Stimulated activated naive CD4-positive, alpha-beta T cell treated with Interleukin-2 at 50 U/mL for 16 hours (primary cell): ENCODE data around the gene DHX57.

Experiments used
- DNase-seq: peaks from one replicate; lab custom pipeline; 2025; lab: John Stamatoyannopoulos, UW

Gene DHX57

DNA sequence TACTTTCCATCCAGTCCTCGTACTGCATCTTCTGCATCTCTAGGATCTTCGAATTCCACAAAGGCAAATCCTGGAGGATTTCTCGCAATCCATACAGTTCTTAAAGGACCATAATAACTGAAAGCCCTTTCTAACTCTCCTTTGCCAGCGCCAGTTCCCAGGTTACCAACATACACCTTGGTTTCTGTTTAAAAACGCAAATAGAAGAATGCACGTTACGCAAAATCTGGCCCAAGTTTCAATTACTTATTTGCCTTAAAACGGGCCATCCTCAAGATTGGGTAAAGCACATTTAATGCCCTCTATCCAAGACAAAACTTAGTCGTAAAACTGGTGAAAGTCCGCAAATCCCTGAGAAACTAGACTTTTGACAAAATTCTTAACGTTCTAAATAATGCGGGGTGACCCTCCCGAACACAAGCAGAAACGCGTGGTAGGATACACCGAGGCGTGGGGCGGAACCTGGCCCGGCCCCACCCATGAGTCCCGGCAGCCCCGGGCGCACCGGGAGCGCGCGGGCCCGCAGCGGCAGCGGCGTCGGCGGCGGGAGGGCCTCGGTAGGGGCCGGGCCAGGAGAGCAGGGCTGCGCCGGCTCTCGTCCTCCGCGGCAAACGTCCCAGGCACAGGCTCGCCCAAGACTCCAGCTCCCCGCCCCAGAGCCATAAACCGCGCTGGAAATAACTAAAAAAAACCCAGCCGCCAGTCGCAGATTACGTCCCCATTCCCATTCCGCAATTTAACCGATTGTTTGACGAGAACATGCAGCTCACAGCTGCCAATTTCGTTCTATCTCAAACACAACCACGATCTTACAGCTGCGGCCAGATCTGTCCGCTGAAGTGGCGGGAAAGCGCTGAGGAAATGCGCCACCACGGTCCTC lies 125.5 kb downstream of the DHX57 start:
- peak; percentile 37 for DNase-seq

DNA sequence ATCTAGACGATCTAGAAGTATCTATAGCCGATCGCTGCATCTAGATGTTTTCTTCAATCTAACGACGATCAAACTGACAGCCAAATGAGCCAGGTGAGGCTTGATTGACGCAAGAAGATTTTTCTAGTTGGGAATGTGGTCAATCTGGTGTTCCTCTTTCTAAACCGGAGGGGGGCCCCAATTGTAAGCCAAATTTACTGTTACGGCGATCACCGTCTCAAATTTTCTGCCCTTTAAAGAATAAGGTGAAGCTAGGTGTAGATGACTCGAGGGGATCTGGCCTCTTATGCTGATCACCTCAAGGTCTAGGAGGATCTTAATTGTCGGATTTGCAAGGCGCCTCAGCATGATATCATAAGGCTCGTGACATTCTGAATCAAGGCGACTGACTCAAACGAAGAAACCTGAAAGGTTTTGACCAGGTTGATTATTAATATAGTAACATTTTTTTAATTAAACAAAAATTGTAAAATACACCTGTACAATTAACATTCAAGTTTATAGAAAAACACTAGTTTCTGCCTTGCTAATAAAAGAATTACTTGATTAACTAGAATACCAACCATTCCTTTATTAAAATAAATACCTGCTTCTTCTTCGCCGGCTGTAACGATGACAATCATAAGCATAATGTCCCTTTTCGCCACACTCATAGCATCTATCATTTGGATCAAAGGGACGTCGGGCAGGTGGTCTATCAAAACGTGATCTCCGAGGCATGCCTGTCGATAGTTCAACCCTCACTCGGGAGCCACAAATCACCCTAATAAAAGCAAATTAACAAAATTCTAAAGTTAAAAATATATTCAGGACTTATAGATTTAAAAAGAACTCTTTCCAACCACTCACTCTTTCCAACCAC lies 126.6 kb downstream of the DHX57 start:
- no peak for DNase-seq

DNA sequence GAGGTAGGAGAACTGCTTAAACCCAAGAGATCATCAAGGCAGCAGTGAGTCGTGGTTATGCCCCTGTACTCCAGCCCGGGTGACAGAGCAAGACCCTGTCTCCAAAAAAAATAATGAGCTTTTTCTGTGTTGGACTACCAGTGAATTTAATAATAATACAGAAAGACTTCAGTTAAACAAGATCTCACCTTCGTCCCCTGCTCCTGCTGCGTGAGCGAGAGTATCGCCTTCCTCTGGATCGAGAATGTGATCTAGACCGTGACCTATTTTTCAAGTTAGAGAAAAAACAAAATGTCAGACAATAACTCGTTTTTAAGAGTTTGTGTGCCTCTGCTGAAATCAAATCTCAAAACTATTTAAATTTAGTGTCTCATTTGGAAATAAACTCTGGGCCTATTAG lies 127.3 kb downstream of the DHX57 start:
- no peak for DNase-seq

DNA sequence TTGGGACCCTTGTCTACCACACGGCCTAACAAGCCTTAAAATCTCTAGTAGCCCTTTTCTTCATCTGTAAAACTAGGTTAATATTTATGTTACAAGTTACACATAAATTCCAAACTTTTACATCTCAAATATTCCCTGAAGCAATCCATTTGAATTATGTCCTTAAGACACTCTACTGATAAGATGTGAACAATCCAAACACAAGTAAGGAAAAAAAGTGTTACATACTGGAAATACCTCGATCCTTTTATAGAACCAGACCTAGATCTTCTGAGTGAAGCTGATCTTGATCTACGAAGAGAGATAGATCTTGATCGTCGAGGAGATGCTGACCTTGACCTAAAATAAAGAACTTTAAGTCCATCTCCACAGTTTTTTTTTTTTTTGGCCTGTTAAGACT lies 127.9 kb downstream of the DHX57 start:
- DNase-seq: no peak
